IgD-negative memory B cell (primary cell): Measurements from ENCODE around the gene PCBP1. TPM values are rescaled to one million over a fixed set of nuclear protein-coding genes. Genes with fewer than 3 reads are reported as not detected.
"Not testable (repeated sequence)": the region's sequence is repeated elsewhere in the genome, so short reads cannot be mapped to it uniquely, and the experiment has no call there.

Experiments
- H3K27ac Mint-ChIP-seq, 3 donors: one replicate each; pipeline ENCODE4 v1.8.0; 2020 to 2022; ENCODE audit warnings: mild to moderate bottlenecking in 3 of 3, mixed read lengths in 3 of 3, moderate library complexity in 1 of 3
- H3K27me3 Mint-ChIP-seq: one replicate; pipeline ENCODE4 v1.8.0; 2021; ENCODE audit warnings: mixed read lengths
- H3K36me3 Mint-ChIP-seq: one replicate; pipeline ENCODE4 v1.8.0; 2020; ENCODE audit warnings: mild to moderate bottlenecking, mixed read lengths
- H3K4me1 Mint-ChIP-seq, 3 donors: one replicate each; pipeline ENCODE4 v1.8.0; 2020 to 2022; ENCODE audit warnings: mixed read lengths in 3 of 3, mild to moderate bottlenecking in 1 of 3
- H3K4me3 Mint-ChIP-seq, 4 donors: one replicate each; pipeline ENCODE4 v1.8.0; 2020 to 2022; ENCODE audit warnings: mild to moderate bottlenecking in 4 of 4, mixed read lengths in 4 of 4, moderate library complexity in 3 of 4
- H3K9me3 Mint-ChIP-seq, 3 donors: one replicate each; pipeline ENCODE4 v1.8.0; 2020 to 2021; ENCODE audit warnings: mixed read lengths in 3 of 3, mild to moderate bottlenecking in 1 of 3
- polyA plus RNA-seq: library from polyadenylated mRNA; unstranded; fragments of 300-500 nt; fragmentation: Illumina TruSeq; gene quantifications from one replicate; pipeline ENCODE4 v1.2.3, GENCODE V29; 2021

Gene PCBP1
- 123 TPM for polyA plus RNA-seq

DNA sequence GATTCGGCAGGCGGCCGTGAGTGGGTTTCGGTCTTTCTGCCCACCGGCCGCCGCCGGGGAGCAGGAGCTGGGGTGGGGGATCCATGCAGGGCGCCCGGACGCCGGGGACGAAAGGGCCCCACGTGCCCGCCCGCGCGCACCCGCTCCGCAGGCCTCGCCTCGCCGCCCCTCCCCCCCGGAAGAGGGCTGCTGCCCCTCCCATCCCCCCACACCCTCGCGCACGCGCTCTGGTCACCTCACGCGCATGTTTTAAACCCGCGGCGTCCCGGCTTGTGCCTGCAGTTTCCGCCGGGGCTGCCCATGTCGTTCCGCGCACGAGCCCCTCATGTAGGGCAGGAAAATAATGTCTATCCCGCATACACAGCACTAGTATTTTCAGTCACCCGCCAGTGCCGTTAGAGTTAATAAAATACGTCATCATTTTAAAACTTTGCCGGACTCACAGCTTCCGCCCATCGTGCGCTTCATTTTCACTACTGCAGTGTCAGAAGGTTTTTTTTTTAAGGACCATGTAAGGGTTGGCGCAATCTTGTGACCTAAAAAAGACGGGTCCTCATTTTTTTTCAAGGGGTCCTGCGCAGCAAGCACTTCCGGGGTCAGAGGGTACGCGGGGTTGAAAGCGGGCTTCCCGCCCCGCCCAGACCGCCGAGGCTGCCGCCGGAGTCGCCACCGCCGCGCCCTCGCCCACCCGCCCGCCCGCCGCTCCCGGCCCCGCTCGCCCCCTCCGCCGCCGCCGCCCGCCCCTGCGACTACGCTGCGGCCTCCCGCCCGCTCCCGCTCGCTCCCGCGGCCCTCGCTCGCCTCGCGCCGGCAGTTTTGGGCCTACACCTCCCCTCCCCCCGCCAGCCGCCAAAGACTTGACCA lies at the start of gene PCBP1:
PCBP1 (plus strand) TSS at position 640 of the 864 bp plus-strand sequence. CDS start 267 bp downstream, outside the sequence.
- peaks cover 19% of the 10 kb centered on the region for H3K36me3 Mint-ChIP-seq
- H3K9me3 Mint-ChIP-seq, result no peaks in the 10 kb centered on the region
- H3K4me3 Mint-ChIP-seq, result peak within 1 kb of the TSS; percentile 95 to 100 (median 98)
- H3K27ac Mint-ChIP-seq, result peak within 1 kb of the TSS; percentile 94 to 100 (median 100)
- H3K27me3 Mint-ChIP-seq, result no peaks in the 10 kb centered on the region
- peaks cover 45 to 54% (median 49%) of the 10 kb centered on the region in 3 donors for H3K4me1 Mint-ChIP-seq

- no peaks in the 10 kb centered on the region for H3K9me3 Mint-ChIP-seq
- no peak overlapping the region for H3K4me3 Mint-ChIP-seq
- no peak overlapping the region for H3K27ac Mint-ChIP-seq
- H3K27me3 Mint-ChIP-seq, result no peaks in the 10 kb centered on the region
- peaks cover 7% of the 10 kb centered on the region for H3K36me3 Mint-ChIP-seq
- peaks cover 0 to 5% (median 4%) of the 10 kb centered on the region in 3 donors for H3K4me1 Mint-ChIP-seq
Observed at GRCh38 chr2:70039366-70039765, 47.9 kb upstream of the PCBP1 start.

DNA sequence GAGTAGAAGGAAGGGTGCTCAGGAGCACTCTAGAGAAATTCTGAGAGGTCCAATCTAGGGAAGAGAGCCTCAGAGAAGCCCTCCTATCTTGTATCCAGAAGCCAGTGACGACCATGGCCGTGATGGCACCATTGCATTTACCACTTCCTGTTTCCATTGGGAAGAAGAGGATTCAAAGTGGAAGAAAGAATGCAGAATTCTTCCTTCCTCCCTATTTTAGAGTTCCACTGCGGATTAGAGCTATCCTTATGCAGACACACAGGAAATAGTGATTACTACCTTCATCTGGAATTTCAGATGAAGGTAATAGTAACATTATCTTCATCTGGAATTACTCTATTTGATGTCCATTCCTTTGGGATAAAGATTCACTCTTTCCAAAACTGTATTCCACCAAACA lies 45.6 kb upstream of the PCBP1 start:
- no peak overlapping the region for H3K27ac Mint-ChIP-seq
- no peaks in the 10 kb centered on the region for H3K9me3 Mint-ChIP-seq
- H3K4me3 Mint-ChIP-seq, result no peak overlapping the region
- H3K27me3 Mint-ChIP-seq, result no peaks in the 10 kb centered on the region
- H3K4me1 Mint-ChIP-seq, result peaks cover 0 to 5% (median 4%) of the 10 kb centered on the region in 3 donors
- H3K36me3 Mint-ChIP-seq, result peaks cover 10% of the 10 kb centered on the region

DNA sequence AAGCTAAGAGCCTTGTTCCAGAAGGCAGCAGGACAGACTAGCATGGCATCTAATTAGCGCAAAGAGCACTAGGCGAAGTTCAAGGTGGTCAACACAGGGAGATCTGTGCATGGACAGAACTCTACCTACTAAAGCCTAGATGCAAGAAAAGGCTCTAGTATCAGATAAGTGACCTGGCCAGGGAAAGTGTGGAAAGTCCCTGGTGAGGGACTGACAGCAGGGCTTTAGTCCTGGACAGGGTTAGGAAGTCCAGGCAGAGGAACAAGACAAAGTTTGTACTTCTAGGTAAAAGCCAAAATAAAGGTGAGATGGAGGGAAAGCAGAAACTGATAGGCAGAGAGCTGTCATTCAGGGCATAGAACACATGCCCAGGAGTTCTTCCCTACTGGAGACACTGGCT lies 45.0 kb upstream of the PCBP1 start:
- Mint-ChIP-seq H3K4me1 (peaks cover 0 to 5% (median 4%) of the 10 kb centered on the region in 3 donors), H3K27ac (peak overlapping the region in 1 of 3 donors; percentile 20), H3K4me3 (no peak overlapping the region), H3K36me3 (peaks cover 7% of the 10 kb centered on the region), H3K27me3 (no peaks in the 10 kb centered on the region), H3K9me3 (no peaks in the 10 kb centered on the region)

- H3K4me3 Mint-ChIP-seq, result peak overlapping the region in 1 of 4 donors; percentile 6
- H3K27me3 Mint-ChIP-seq, result no peaks in the 10 kb centered on the region
- peak overlapping the region in 1 of 3 donors; percentile 18 for H3K27ac Mint-ChIP-seq
- peaks cover 0 to 5% (median 4%) of the 10 kb centered on the region in 3 donors for H3K4me1 Mint-ChIP-seq
- peaks cover 7% of the 10 kb centered on the region for H3K36me3 Mint-ChIP-seq
- no peaks in the 10 kb centered on the region for H3K9me3 Mint-ChIP-seq
Observed at GRCh38 chr2:70043252-70043875, 43.9 kb upstream of the PCBP1 start.

GRCh38 chr2:70044290-70045040 lies 42.8 kb upstream of the PCBP1 start:
- Mint-ChIP-seq H3K4me3 (no peak overlapping the region), H3K4me1 (peaks cover 0 to 5% (median 4%) of the 10 kb centered on the region in 3 donors), H3K27me3 (no peaks in the 10 kb centered on the region), H3K36me3 (peaks cover 7% of the 10 kb centered on the region), H3K27ac (peak overlapping the region in 2 of 3 donors; percentile 8 to 18), H3K9me3 (no peaks in the 10 kb centered on the region)

DNA sequence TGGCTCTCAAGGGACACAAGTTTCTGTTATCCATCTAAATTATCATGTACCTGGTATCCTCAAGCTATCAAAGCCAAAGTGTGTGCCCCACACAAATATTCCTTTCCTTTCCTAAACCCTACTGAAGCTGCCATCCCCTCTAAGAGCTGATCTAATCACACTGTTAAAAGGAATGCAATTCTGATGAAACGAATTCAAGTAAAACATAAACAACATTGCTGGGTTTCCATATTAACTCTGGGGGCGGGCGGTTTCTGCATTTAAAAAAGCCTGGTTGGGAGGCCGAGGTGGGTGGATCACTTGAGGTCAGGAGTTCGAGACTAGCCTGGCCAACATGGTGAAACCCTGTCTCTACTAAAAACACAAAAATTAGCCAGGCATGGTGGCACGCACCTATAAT lies 41.9 kb upstream of the PCBP1 start:
- H3K4me1 Mint-ChIP-seq, result peaks cover 0 to 5% (median 4%) of the 10 kb centered on the region in 3 donors
- no peaks in the 10 kb centered on the region for H3K9me3 Mint-ChIP-seq
- no peak overlapping the region for H3K27ac Mint-ChIP-seq
- H3K4me3 Mint-ChIP-seq, result no peak overlapping the region
- H3K36me3 Mint-ChIP-seq, result peaks cover 7% of the 10 kb centered on the region
- no peaks in the 10 kb centered on the region for H3K27me3 Mint-ChIP-seq

- Mint-ChIP-seq H3K27me3 (no peaks in the 10 kb centered on the region), H3K9me3 (no peaks in the 10 kb centered on the region), H3K27ac (no peak overlapping the region), H3K4me1 (peaks cover 0 to 5% (median 4%) of the 10 kb centered on the region in 3 donors), H3K36me3 (peaks cover 7% of the 10 kb centered on the region), H3K4me3 (no peak overlapping the region)
Observed at GRCh38 chr2:70045932-70046331, 41.3 kb upstream of the PCBP1 start.

GRCh38 chr2:70046534-70046933 lies 40.7 kb upstream of the PCBP1 start:
- no peaks in the 10 kb centered on the region for H3K27me3 Mint-ChIP-seq
- peaks cover 0 to 7% (median 4%) of the 10 kb centered on the region in 3 donors for H3K4me1 Mint-ChIP-seq
- H3K9me3 Mint-ChIP-seq, result no peaks in the 10 kb centered on the region
- H3K4me3 Mint-ChIP-seq, result no peak overlapping the region
- peaks cover 7% of the 10 kb centered on the region for H3K36me3 Mint-ChIP-seq
- peak overlapping the region in 2 of 3 donors; percentile 6 to 31 for H3K27ac Mint-ChIP-seq

- Mint-ChIP-seq H3K36me3 (peaks cover 9% of the 10 kb centered on the region), H3K27ac (peak overlapping the region in 1 of 3 donors; percentile 91)
Observed at GRCh38 chr2:70047451-70047850, 39.8 kb upstream of the PCBP1 start.

DNA sequence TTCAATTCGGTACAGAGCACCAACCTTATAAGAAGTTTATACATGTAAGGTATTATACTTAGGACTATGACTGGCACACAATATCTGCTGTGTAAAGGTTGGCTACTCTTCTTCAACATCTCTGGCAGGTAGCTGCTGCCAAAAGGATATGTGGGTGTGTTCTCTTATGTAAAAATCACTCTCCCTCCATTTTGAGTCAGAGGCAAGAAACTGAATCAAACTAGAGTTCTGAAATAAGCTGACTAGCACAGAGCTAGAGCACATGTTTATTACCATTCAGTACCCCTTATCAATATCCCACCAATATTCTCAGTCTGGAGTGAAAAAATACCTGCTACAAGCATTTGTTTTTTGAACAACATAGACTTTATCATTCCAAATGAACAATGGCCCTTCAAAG lies 38.0 kb upstream of the PCBP1 start:
- peaks cover 9% of the 10 kb centered on the region for H3K36me3 Mint-ChIP-seq
- H3K9me3 Mint-ChIP-seq, result no peaks in the 10 kb centered on the region
- H3K27ac Mint-ChIP-seq, result no peak overlapping the region
- peaks cover 0 to 3% (median 0%) of the 10 kb centered on the region in 3 donors for H3K4me1 Mint-ChIP-seq
- H3K27me3 Mint-ChIP-seq, result no peaks in the 10 kb centered on the region
- no peak overlapping the region for H3K4me3 Mint-ChIP-seq

More at GRCh38 chr2:70047451-70047850, 39.8 kb upstream of the PCBP1 start:
- no peaks in the 10 kb centered on the region for H3K9me3 Mint-ChIP-seq
- H3K4me1 Mint-ChIP-seq, result peaks cover 0 to 5% (median 4%) of the 10 kb centered on the region in 3 donors
- no peaks in the 10 kb centered on the region for H3K27me3 Mint-ChIP-seq
- no peak overlapping the region for H3K4me3 Mint-ChIP-seq

DNA sequence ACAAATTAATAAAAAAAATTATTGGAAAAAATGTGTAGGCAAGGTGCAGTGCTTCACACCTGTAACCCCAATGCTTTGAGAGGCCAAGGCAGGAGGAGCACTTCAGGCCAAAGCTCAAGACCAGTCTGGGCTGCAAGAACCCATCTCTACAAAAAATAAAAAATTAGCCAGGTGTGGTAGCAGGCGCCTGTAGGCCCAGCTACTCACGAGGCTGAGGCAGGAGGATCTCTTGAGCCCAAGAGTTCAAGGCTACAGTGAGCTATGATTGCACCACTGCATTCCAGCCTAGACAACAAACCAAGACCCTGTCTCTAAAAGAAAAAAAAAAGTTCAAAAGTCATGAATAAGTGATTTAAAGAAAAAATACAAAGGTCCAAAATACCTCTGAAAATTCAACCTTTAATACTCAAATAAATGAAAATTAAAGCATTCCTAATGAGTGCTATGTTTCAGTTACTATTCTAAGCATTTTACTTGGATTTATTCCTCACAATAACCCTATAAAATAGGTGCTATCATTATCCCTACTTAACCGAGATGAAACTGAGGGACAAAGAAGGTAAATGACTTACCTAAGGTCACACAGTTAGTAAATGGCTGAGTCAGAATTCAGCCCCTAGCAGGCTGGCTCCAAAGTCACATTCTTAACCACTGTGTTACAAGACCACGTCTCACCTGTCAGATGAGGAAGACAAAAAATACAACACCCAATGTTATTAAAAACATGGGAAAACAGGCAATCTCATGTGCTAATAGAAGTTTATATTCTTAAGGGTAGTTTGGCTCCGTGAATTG lies 36.4 kb upstream of the PCBP1 start:
- Mint-ChIP-seq H3K36me3 (peaks cover 11% of the 10 kb centered on the region), H3K4me1 (peaks cover 0 to 3% (median 0%) of the 10 kb centered on the region in 3 donors), H3K27me3 (no peaks in the 10 kb centered on the region), H3K9me3 (no peaks in the 10 kb centered on the region), H3K27ac (no peak overlapping the region), H3K4me3 (no peak overlapping the region)

DNA sequence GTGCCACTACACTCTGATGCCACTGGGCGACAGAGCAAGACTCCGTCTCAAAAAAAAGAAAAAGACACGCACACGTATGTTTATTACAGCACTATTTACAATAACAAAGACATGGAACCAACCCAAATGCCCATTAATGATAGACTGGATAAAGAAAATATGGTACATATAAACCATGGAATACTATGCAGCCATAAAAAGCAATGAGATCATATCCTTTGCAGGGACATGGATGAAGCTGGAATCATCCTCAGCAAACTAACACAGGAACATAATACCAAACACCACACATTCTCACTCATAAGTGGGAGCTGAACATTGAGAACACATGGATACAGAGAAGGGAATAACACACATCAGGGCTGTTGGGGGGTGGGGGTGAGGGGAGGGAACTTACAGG lies 32.0 kb upstream of the PCBP1 start:
- H3K27me3 Mint-ChIP-seq, H3K4me1 Mint-ChIP-seq, H3K27ac Mint-ChIP-seq, H3K9me3 Mint-ChIP-seq, H3K36me3 Mint-ChIP-seq, H3K4me3 Mint-ChIP-seq: not testable (repeated sequence)

DNA sequence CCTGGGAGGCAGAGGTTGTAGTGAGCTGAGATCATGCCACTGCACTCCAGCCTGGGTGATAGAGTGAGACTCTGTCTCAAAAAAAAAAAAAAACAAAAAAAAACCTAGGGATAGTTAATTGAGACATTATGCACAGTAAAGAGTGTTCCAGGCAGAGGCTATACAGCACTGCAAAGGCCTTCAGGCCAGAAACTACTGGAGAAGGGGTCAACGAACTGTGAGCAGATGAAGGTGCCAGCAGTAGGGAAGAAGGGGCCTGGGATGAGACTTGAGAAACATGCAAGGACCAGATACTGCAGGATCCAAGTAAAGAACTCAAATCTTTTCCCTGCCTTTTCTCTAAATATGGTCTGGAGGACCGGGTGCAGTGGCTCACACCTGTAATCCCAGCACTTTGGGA lies 26.0 kb upstream of the PCBP1 start:
- Mint-ChIP-seq H3K36me3 (peaks cover 12% of the 10 kb centered on the region), H3K9me3 (no peaks in the 10 kb centered on the region), H3K4me1 (peaks cover 0 to 5% (median 0%) of the 10 kb centered on the region in 3 donors), H3K4me3 (no peak overlapping the region), H3K27me3 (no peaks in the 10 kb centered on the region), H3K27ac (peak overlapping the region in 1 of 3 donors; percentile 57)
